ENCODE data around the gene AADACL3.
"Not testable (repeated sequence)": the region's sequence is repeated elsewhere in the genome, so short reads cannot be mapped to it uniquely, and the experiment has no call there.

AADACL3 gene

GRCh38 chr1:12714710-12715475 is 1.0 kb upstream of the AADACL3 start:
- no peak for TF ChIP-seq CTCF (IDR thresholded peaks at IDR 0.05; ENCODE audit: insufficient read depth, low read depth, low read length, missing control alignments)
- no peak for DNase-seq (ENCODE audit: low read depth)
- H3K4me3 ChIP-seq (ENCODE audit: low read length): no peak overlapping the region

GRCh38 chr1:12717301-12717838 is 1.5 kb downstream of the AADACL3 start:
- DNase-seq (ENCODE audit: low read depth): no peak
- TF ChIP-seq CTCF (IDR thresholded peaks at IDR 0.05; ENCODE audit: insufficient read depth, low read depth, low read length, missing control alignments): no peak
- H3K4me3 ChIP-seq (ENCODE audit: low read length): no peak overlapping the region

GRCh38 chr1:12722626-12723025 is 6.7 kb downstream of the AADACL3 start:
- TF ChIP-seq CTCF (IDR thresholded peaks at IDR 0.05; ENCODE audit: insufficient read depth, low read depth, low read length, missing control alignments): no peak
- no peak overlapping the region for H3K4me3 ChIP-seq (ENCODE audit: low read length)
- peak; percentile 31 for DNase-seq (ENCODE audit: low read depth)

- H3K4me3 ChIP-seq (ENCODE audit: low read length): no peak overlapping the region
- TF ChIP-seq CTCF (IDR thresholded peaks at IDR 0.05; ENCODE audit: insufficient read depth, low read depth, low read length, missing control alignments): no peak
- DNase-seq (ENCODE audit: low read depth): no peak
These were observed 12.5 kb downstream of the AADACL3 start for GRCh38 chr1:12728391-12728790.

GRCh38 chr1:12730156-12730555 is 14.2 kb downstream of the AADACL3 start:
- no peak for TF ChIP-seq CTCF (IDR thresholded peaks at IDR 0.05; ENCODE audit: insufficient read depth, low read depth, low read length, missing control alignments)
- DNase-seq (ENCODE audit: low read depth): no peak
- no peak overlapping the region for H3K4me3 ChIP-seq (ENCODE audit: low read length)

- not testable (repeated sequence) for DNase-seq (ENCODE audit: low read depth); H3K4me3 ChIP-seq (ENCODE audit: low read length)
These were observed 15.2 kb downstream of the AADACL3 start for GRCh38 chr1:12731084-12731483.

- H3K4me3 ChIP-seq (ENCODE audit: low read length): no peak overlapping the region
- TF ChIP-seq CTCF (IDR thresholded peaks at IDR 0.05; ENCODE audit: insufficient read depth, low read depth, low read length, missing control alignments): no peak
- no peak for DNase-seq (ENCODE audit: low read depth)
These were observed 18.7 kb downstream of the AADACL3 start for GRCh38 chr1:12734651-12735050.
